AG20443 (cell line): ENCODE measurements around the gene DCC.

Source experiments
- DNase-seq: peaks from one replicate; pipeline ENCODE4 v3.0.0; 2012; ENCODE audit warnings: low spot score, mixed read lengths

DCC gene

GRCh38 chr18:52339891-52340371, at the start of gene DCC:
DCC (plus strand) TSS chr18:52340197; CDS start chr18:52340788, 591 bp downstream.
- DNase-seq: peak; percentile 55

- DNase-seq: no peak
Observed at GRCh38 chr18:52310651-52311050, 29.3 kb upstream of the DCC start.

GRCh38 chr18:52311331-52311730, 28.7 kb upstream of the DCC start:
- no peak for DNase-seq

GRCh38 chr18:52312346-52312745, 27.7 kb upstream of the DCC start:
- no peak for DNase-seq

- DNase-seq: no peak
Observed at GRCh38 chr18:52313213-52313612, 26.8 kb upstream of the DCC start.

- DNase-seq: no peak
Observed at GRCh38 chr18:52319424-52319983, 20.5 kb upstream of the DCC start.

- no peak for DNase-seq
Observed at GRCh38 chr18:52322307-52322706, 17.7 kb upstream of the DCC start.

GRCh38 chr18:52323802-52324201, 16.2 kb upstream of the DCC start:
- no peak for DNase-seq

GRCh38 chr18:52325997-52326396, 14.0 kb upstream of the DCC start:
- DNase-seq: no peak

GRCh38 chr18:52333860-52334259, 6.1 kb upstream of the DCC start:
- DNase-seq: no peak

- no peak for DNase-seq
Observed at GRCh38 chr18:52334307-52334706, 5.7 kb upstream of the DCC start.

- peak; percentile 10 for DNase-seq
Observed at GRCh38 chr18:52334896-52335295, 5.1 kb upstream of the DCC start.

- DNase-seq: no peak
Observed at GRCh38 chr18:52337276-52337675, 2.7 kb upstream of the DCC start.

- DNase-seq: no peak
Observed at GRCh38 chr18:52340406-52341102, 557 bp downstream of the DCC start.

GRCh38 chr18:52341103-52341432, 1.1 kb downstream of the DCC start:
- no peak for DNase-seq

GRCh38 chr18:52341608-52342381, 1.8 kb downstream of the DCC start:
- peak; percentile 18 for DNase-seq

GRCh38 chr18:52342456-52342855, 2.5 kb downstream of the DCC start:
- DNase-seq: no peak

- DNase-seq: no peak
Observed at GRCh38 chr18:52343138-52343537, 3.1 kb downstream of the DCC start.

GRCh38 chr18:52343731-52344340, 3.8 kb downstream of the DCC start:
- no peak for DNase-seq

- DNase-seq: no peak
Observed at GRCh38 chr18:52344881-52345280, 4.9 kb downstream of the DCC start.

GRCh38 chr18:52345428-52345827, 5.4 kb downstream of the DCC start:
- no peak for DNase-seq

- no peak for DNase-seq
Observed at GRCh38 chr18:52348209-52348608, 8.2 kb downstream of the DCC start.

- no peak for DNase-seq
Observed at GRCh38 chr18:52349498-52349897, 9.5 kb downstream of the DCC start.
